ENCODE measurements around the gene FGF4. TPM values are rescaled to one million over a fixed set of nuclear protein-coding genes. Genes with fewer than 3 reads are reported as not detected.
A peak's percentile ranks its signal among the peaks of the same experiment; 100 is the strongest.

Gene FGF4
- not detected for total RNA-seq

- Histone ChIP-seq H3K4me1 (peaks cover 0 to 16% (median 0%) of the 10 kb centered on the region in 4 donors), H3K9me3 (no peaks in the 10 kb centered on the region), H3K27ac (no peak within 1 kb of the TSS), H3K4me3 (no peak within 1 kb of the TSS), H3K27me3 (peaks cover 0 to 32% (median 11%) of the 10 kb centered on the region in 4 donors), H3K36me3 (no peaks in the 10 kb centered on the region)
- ATAC-seq (ENCODE audit: low FRiP score in 2 of 2), result no peak
- TF ChIP-seq POLR2A (IDR thresholded peaks at IDR 0.05), result no peak
- no peak for TF ChIP-seq EP300 (IDR thresholded peaks at IDR 0.05)
- TF ChIP-seq POLR2AphosphoS5 (IDR thresholded peaks at IDR 0.05), result no peak
- TF ChIP-seq CTCF (IDR thresholded peaks at IDR 0.05), result no peak
- 3 to 6% methylated on average over 23 to 52 of the region's 66 CpGs for WGBS, 2 donors
- DNase-seq, result peak in 1 of 2 donors; percentile 68
Observed at GRCh38 chr11:69775163-69775755, at the start of gene FGF4. TSS of gene FGF4 (minus strand) at chr11:69775341. CDS start at chr11:69775084, 257 bp downstream.

GRCh38 chr11:69823641-69824265 is 48.6 kb upstream of the FGF4 start:
- peaks cover 0 to 8% (median 0%) of the 10 kb centered on the region in 4 donors for H3K9me3 ChIP-seq
- peaks cover 0 to 6% (median 0%) of the 10 kb centered on the region in 4 donors for H3K4me1 ChIP-seq
- ATAC-seq (ENCODE audit: low FRiP score in 2 of 2) (no peak), DNase-seq (no peak)
- TF ChIP-seq CTCF (IDR thresholded peaks at IDR 0.05) (no peak), EP300 (IDR thresholded peaks at IDR 0.05) (no peak), POLR2A (IDR thresholded peaks at IDR 0.05) (no peak), POLR2AphosphoS5 (IDR thresholded peaks at IDR 0.05) (no peak)
- H3K36me3 ChIP-seq, result no peaks in the 10 kb centered on the region
- H3K27me3 ChIP-seq, result peaks cover 0 to 11% (median 5%) of the 10 kb centered on the region in 4 donors
- H3K27ac ChIP-seq, result no peak overlapping the region
- no peak overlapping the region for H3K4me3 ChIP-seq
- WGBS, 2 donors, result 49 to 65% methylated on average over 4 to 6 of the region's 6 CpGs

- DNase-seq (no peak), ATAC-seq (ENCODE audit: low FRiP score in 2 of 2) (no peak)
- Histone ChIP-seq H3K9me3 (peaks cover 0 to 7% (median 0%) of the 10 kb centered on the region in 4 donors), H3K4me3 (no peak overlapping the region), H3K36me3 (no peaks in the 10 kb centered on the region), H3K27me3 (peaks cover 0 to 20% (median 9%) of the 10 kb centered on the region in 4 donors), H3K27ac (no peak overlapping the region), H3K4me1 (peaks cover 0 to 14% (median 0%) of the 10 kb centered on the region in 4 donors)
- TF ChIP-seq POLR2AphosphoS5 (IDR thresholded peaks at IDR 0.05), result no peak
- TF ChIP-seq CTCF (IDR thresholded peaks at IDR 0.05), result no peak
- TF ChIP-seq POLR2A (IDR thresholded peaks at IDR 0.05), result no peak
- no peak for TF ChIP-seq EP300 (IDR thresholded peaks at IDR 0.05)
- WGBS, 2 donors, result 61 to 68% methylated on average over 13 to 15 of the region's 15 CpGs
Observed at GRCh38 chr11:69822676-69823494, 47.7 kb upstream of the FGF4 start.

GRCh38 chr11:69821511-69822040 is 46.4 kb upstream of the FGF4 start:
- ATAC-seq (ENCODE audit: low FRiP score in 2 of 2) (no peak), DNase-seq (no peak)
- Histone ChIP-seq H3K4me1 (peaks cover 0 to 23% (median 0%) of the 10 kb centered on the region in 4 donors), H3K4me3 (no peak overlapping the region), H3K27ac (no peak overlapping the region), H3K9me3 (no peaks in the 10 kb centered on the region), H3K27me3 (peaks cover 0 to 30% (median 15%) of the 10 kb centered on the region in 4 donors), H3K36me3 (no peaks in the 10 kb centered on the region)
- TF ChIP-seq POLR2AphosphoS5 (IDR thresholded peaks at IDR 0.05) (no peak), POLR2A (IDR thresholded peaks at IDR 0.05) (no peak)
- 48 to 72% methylated on average over 3 to 17 of the region's 17 CpGs for WGBS, 2 donors

GRCh38 chr11:69820441-69820840 is 45.3 kb upstream of the FGF4 start:
- Histone ChIP-seq H3K36me3 (no peaks in the 10 kb centered on the region), H3K27me3 (peaks cover 0 to 34% (median 17%) of the 10 kb centered on the region in 4 donors), H3K9me3 (no peaks in the 10 kb centered on the region), H3K27ac (no peak overlapping the region), H3K4me3 (no peak overlapping the region), H3K4me1 (peaks cover 0 to 23% (median 0%) of the 10 kb centered on the region in 4 donors)
- TF ChIP-seq POLR2AphosphoS5 (IDR thresholded peaks at IDR 0.05) (no peak), EP300 (IDR thresholded peaks at IDR 0.05) (no peak), POLR2A (IDR thresholded peaks at IDR 0.05) (no peak), CTCF (IDR thresholded peaks at IDR 0.05) (no peak)
- WGBS, 2 donors, result 72% methylated on average over 5 of the region's 5 CpGs; no CpG with 5 or more reads in 1 of the 2 donors
- DNase-seq, result peak in 1 of 2 donors; percentile 40
- no peak for ATAC-seq (ENCODE audit: low FRiP score in 2 of 2)

Data from upper lobe of left lung (tissue), 6 donors.